GM13977 (cell line): ENCODE data around the gene ARL16.
"Not testable (repeated sequence)": the region's sequence is repeated elsewhere in the genome, so short reads cannot be mapped to it uniquely, and the experiment has no call there.

Experiments used
- DNase-seq: peaks from one replicate; pipeline ENCODE4 v3.0.0; 2012; ENCODE audit warnings: low spot score
- in situ Hi-C: fragments of 300-500 bp; cut with MboI; formaldehyde crosslinking; loops from one replicate; pipeline ENCODE4 v1.12.0; 2022; ENCODE audit warnings: low sequenced_read_pairs, low pct_unique_long_range_greater_than_20kb, mixed read lengths, inconsistent platforms; ENCODE audit not compliant: unreplicated experiment
- TF ChIP-seq, protein P1 (sequence below): IDR thresholded peaks from 2 replicates; pipeline ENCODE4 v1.5.1; 2012; ENCODE audit warnings: mild to moderate bottlenecking, control low read depth; ENCODE audit not compliant: insufficient read depth; ENCODE audit errors: extremely low read depth, missing control alignments

ARL16 gene

DNA sequence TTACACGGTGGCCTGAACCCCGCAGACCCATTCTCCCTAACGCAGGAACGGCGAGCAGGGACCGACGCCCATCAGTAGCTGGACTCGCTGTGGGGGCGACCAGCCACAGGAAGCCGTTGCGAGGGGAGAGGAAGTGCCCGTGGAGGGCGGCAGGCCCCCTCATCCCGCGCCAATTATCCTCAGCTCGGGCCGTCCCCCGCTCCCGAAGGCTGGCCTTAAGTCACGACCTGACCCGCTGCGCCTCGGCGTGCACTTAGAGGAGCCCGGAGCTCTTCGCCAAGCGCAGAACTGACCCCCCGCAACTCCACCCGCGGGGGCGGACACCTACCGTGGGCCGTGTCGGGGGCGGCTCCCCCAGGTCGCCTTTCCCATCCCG is 401 bp downstream of the ARL16 start:
- in situ Hi-C loops, result no loop called here
- no peak for DNase-seq
- TF ChIP-seq, protein P1, sequence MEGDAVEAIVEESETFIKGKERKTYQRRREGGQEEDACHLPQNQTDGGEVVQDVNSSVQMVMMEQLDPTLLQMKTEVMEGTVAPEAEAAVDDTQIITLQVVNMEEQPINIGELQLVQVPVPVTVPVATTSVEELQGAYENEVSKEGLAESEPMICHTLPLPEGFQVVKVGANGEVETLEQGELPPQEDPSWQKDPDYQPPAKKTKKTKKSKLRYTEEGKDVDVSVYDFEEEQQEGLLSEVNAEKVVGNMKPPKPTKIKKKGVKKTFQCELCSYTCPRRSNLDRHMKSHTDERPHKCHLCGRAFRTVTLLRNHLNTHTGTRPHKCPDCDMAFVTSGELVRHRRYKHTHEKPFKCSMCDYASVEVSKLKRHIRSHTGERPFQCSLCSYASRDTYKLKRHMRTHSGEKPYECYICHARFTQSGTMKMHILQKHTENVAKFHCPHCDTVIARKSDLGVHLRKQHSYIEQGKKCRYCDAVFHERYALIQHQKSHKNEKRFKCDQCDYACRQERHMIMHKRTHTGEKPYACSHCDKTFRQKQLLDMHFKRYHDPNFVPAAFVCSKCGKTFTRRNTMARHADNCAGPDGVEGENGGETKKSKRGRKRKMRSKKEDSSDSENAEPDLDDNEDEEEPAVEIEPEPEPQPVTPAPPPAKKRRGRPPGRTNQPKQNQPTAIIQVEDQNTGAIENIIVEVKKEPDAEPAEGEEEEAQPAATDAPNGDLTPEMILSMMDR, result no peak

GRCh38 chr17:81682565-81683207 is 911 bp downstream of the ARL16 start:
- TF ChIP-seq, protein P1, result no peak
- no peak for DNase-seq
- in situ Hi-C loops, result no loop called here

DNA sequence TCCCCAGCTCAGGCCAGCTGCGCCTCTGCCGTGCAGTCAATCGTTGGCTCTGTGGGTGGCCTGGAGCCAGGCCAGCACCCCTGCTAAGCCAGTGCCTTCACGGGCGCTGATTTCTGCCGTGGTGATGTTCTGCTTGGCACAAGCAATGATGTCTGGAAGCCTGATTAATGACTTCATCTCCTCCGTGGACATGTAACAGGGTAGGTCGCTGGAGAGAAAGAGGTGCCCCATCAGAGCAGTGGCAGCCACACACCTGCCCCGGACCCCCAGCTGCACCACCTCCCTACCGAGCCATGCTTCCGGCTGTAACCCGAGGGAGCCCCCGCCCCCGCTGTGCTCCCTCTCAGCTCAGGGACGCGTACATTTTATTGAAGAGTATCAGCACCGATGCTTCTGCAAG is 1.9 kb downstream of the ARL16 start:
- in situ Hi-C loops, result no loop called here
- TF ChIP-seq, protein P1, result no peak
- DNase-seq, result no peak

GRCh38 chr17:81680150-81680549 is 3.4 kb downstream of the ARL16 start:
- no peak for DNase-seq
- TF ChIP-seq, protein P1, result no peak
- in situ Hi-C loops, result no loop called here

DNA sequence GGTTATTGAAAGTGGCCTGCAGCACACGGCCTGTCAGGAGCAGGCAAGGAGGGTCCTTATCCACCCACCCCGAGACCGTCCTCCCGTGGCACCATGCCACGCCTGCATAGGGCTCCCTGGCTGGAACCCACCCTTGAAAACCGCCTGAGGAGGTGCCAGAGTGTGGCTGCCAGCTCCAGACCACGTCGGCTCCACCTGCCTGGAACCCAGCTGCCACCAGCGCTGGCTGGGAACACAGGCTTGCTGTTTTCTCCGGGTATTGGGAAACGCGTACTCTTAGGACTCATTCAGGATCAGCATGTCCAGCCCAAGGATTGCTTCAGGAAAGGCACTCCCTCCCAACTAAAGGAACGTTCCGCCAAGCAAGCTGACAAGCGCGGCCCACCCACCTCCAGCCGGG is 6.7 kb downstream of the ARL16 start:
- in situ Hi-C loops, result no loop called here
- no peak for DNase-seq
- TF ChIP-seq, protein P1, result no peak

GRCh38 chr17:81675515-81676221 is 7.9 kb downstream of the ARL16 start:
- in situ Hi-C loops, DNase-seq: not testable (repeated sequence)
- TF ChIP-seq, protein P1, result peak; percentile 44
